Suprapubic skin (tissue), 4 donors: ENCODE data around the gene WFDC1. TPM values are rescaled to one million over a fixed set of nuclear protein-coding genes. Genes with fewer than 3 reads are reported as not detected.
A peak's percentile ranks its signal among the peaks of the same experiment; 100 is the strongest.

Experiments used
- DNase-seq, 2 donors: peaks; one replicate each; pipeline ENCODE4 v3.0.0-alpha.2; 2019; ENCODE audit warnings: low spot score in 2 of 2
- H3K27ac ChIP-seq: fragments of 200-600 bp; sonication (generic); one replicate; pipeline ENCODE4 v1.5.1; 2019
- H3K27me3 ChIP-seq: fragments of 200-600 bp; sonication (generic); one replicate; pipeline ENCODE4 v1.5.1; 2019
- H3K36me3 ChIP-seq: fragments of 200-600 bp; sonication (generic); one replicate; pipeline ENCODE4 v1.5.1; 2019
- H3K4me1 ChIP-seq: fragments of 200-600 bp; sonication (generic); one replicate; pipeline ENCODE4 v1.5.1; 2019
- H3K4me3 ChIP-seq: fragments of 200-600 bp; sonication (generic); one replicate; pipeline ENCODE4 v1.5.1; 2019; ENCODE audit warnings: mild to moderate bottlenecking
- H3K9me3 ChIP-seq: fragments of 200-600 bp; sonication (generic); one replicate; pipeline ENCODE4 v1.5.1; 2019
- CTCF ChIP-seq, 2 donors: fragments of 200-600 bp in 1 of 2; fragments of 450-650 bp in 1 of 2; sonication (generic) in 1 of 2; IDR thresholded peaks; one replicate each; pipeline ENCODE4 v1.5.1; 2016 to 2019; ENCODE audit warnings: antibody characterized with exemption in 2 of 2, mild to moderate bottlenecking in 1 of 2, moderate library complexity in 1 of 2
- EP300 ChIP-seq: sonication (generic); formaldehyde crosslinking; IDR thresholded peaks from one replicate; pipeline ENCODE4 v1.6.1; 2017; ENCODE audit warnings: antibody characterized with exemption
- POLR2A ChIP-seq, 2 donors: fragments of 450-650 bp; IDR thresholded peaks; one replicate each; pipeline ENCODE4 v1.6.1; 2017; ENCODE audit warnings: antibody characterized with exemption in 2 of 2, mild to moderate bottlenecking in 2 of 2, moderate library complexity in 2 of 2
- POLR2AphosphoS5 ChIP-seq, 3 donors: sonication (generic); formaldehyde crosslinking; IDR thresholded peaks; one replicate each; pipeline ENCODE4 v1.6.1; 2017; ENCODE audit warnings: antibody characterized with exemption in 3 of 3
- WGBS: methylation state at CpG from one replicate; pipeline ENCODE4 v1.1.5; 2018; 5-methylcytosine and 5-hydroxymethylcytosine counted together
- total RNA-seq, 4 donors: library from RNA; depleted of rRNA; stranded (reverse); fragments of >200 nt; gene quantifications; one replicate each; pipeline ENCODE4 v1.1.0, GENCODE V29; 2016

WFDC1 gene
- 1 to 10 TPM in 2 of 4 donors, under 1 TPM in 1, not detected in 1; 0.49 to 1.4 (median 1.3) TPM for total RNA-seq

- H3K4me1 ChIP-seq = peaks cover 42% of the 10 kb centered on the region
- DNase-seq = no peak
- H3K4me3 ChIP-seq = peak within 1 kb of the TSS; percentile 26
- no peak within 1 kb of the TSS for H3K27ac ChIP-seq
- no peaks in the 10 kb centered on the region for H3K9me3 ChIP-seq
- H3K27me3 ChIP-seq = peaks cover 31% of the 10 kb centered on the region
- WGBS = 10% methylated on average over 13 of the region's 29 CpGs
- no peaks in the 10 kb centered on the region for H3K36me3 ChIP-seq
- TF ChIP-seq POLR2AphosphoS5 (IDR thresholded peaks at IDR 0.05) = no peak
- TF ChIP-seq EP300 = no peak
- TF ChIP-seq CTCF (IDR thresholded peaks at IDR 0.05) = no peak
- no peak for TF ChIP-seq POLR2A (IDR thresholded peaks at IDR 0.05)
Observed at GRCh38 chr16:84294531-84295142, at the start of gene WFDC1. Gene WFDC1 (plus strand): TSS chr16:84294878. CDS start chr16:84294972, 94 bp downstream.

- DNase-seq = no peak
- TF ChIP-seq CTCF (IDR thresholded peaks at IDR 0.05) = no peak
- TF ChIP-seq POLR2A (IDR thresholded peaks at IDR 0.05) = no peak
- TF ChIP-seq POLR2AphosphoS5 (IDR thresholded peaks at IDR 0.05) = no peak
- Histone ChIP-seq H3K27ac (no peak overlapping the region), H3K4me3 (no peak overlapping the region), H3K27me3 (peaks cover 21% of the 10 kb centered on the region), H3K36me3 (no peaks in the 10 kb centered on the region), H3K4me1 (no peaks in the 10 kb centered on the region), H3K9me3 (no peaks in the 10 kb centered on the region)
- 80% methylated on average over 10 of the region's 10 CpGs for WGBS
Observed at GRCh38 chr16:84245956-84246678, 48.6 kb upstream of the WFDC1 start.

- Histone ChIP-seq H3K27me3 (peaks cover 21% of the 10 kb centered on the region), H3K4me1 (no peaks in the 10 kb centered on the region), H3K27ac (no peak overlapping the region), H3K9me3 (no peaks in the 10 kb centered on the region), H3K36me3 (no peaks in the 10 kb centered on the region), H3K4me3 (no peak overlapping the region)
- no peak for TF ChIP-seq CTCF (IDR thresholded peaks at IDR 0.05)
- WGBS = 72% methylated on average over 5 of the region's 5 CpGs
- DNase-seq = no peak
Observed at GRCh38 chr16:84246679-84247077, 48.0 kb upstream of the WFDC1 start.

GRCh38 chr16:84247331-84247730 is 47.3 kb upstream of the WFDC1 start:
- 82% methylated on average over 6 of the region's 6 CpGs for WGBS
- Histone ChIP-seq H3K27me3 (peaks cover 21% of the 10 kb centered on the region), H3K27ac (no peak overlapping the region), H3K36me3 (no peaks in the 10 kb centered on the region), H3K4me1 (no peaks in the 10 kb centered on the region), H3K4me3 (no peak overlapping the region), H3K9me3 (no peaks in the 10 kb centered on the region)
- no peak for DNase-seq
- TF ChIP-seq POLR2A (IDR thresholded peaks at IDR 0.05) (no peak), CTCF (IDR thresholded peaks at IDR 0.05) (no peak), EP300 (no peak), POLR2AphosphoS5 (IDR thresholded peaks at IDR 0.05) (no peak)

- Histone ChIP-seq H3K27me3 (peaks cover 17% of the 10 kb centered on the region), H3K4me1 (no peaks in the 10 kb centered on the region), H3K27ac (no peak overlapping the region), H3K9me3 (no peaks in the 10 kb centered on the region), H3K36me3 (no peaks in the 10 kb centered on the region), H3K4me3 (no peak overlapping the region)
- no peak for DNase-seq
- TF ChIP-seq POLR2A (IDR thresholded peaks at IDR 0.05) (no peak), EP300 (no peak), POLR2AphosphoS5 (IDR thresholded peaks at IDR 0.05) (no peak), CTCF (IDR thresholded peaks at IDR 0.05) (no peak)
- 90% methylated on average over 5 of the region's 5 CpGs for WGBS
Observed at GRCh38 chr16:84247844-84248243, 46.8 kb upstream of the WFDC1 start.
